Measurements from ENCODE around the gene BRINP1. TPM values are rescaled to one million over a fixed set of nuclear protein-coding genes. Genes with fewer than 3 reads are reported as not detected.
A peak's percentile ranks its signal among the peaks of the same experiment; 100 is the strongest.

Gene BRINP1
- total and polyA plus RNA-seq, 2 experiments from 2014 or later: 13.4 to 33.5 TPM

GRCh38 chr9:119284118-119284517, 85.1 kb downstream of the BRINP1 start:
- Histone ChIP-seq H3K4me3 (peak overlapping the region; percentile 43), H3K4me1 (ENCODE audit: insufficient read depth) (peaks cover 57% of the 10 kb centered on the region), H3K4me2 (peak overlapping the region; percentile 70), H2AFZ (no peak overlapping the region), H3K9me2 (ENCODE audit: insufficient read depth) (no peaks in the 10 kb centered on the region), H3K79me2 (replicated peaks; ENCODE audit: insufficient read depth) (peaks cover 46% of the 10 kb centered on the region), H3K27ac (ENCODE audit: low read depth) (peak overlapping the region; percentile 95; the same call in 1 of the 2 replicates), H3F3A (replicated peaks; ENCODE audit: low read depth) (peaks cover 9% of the 10 kb centered on the region; the same call in 1 of the 2 replicates), H4K20me1 (replicated peaks; ENCODE audit: insufficient read depth) (no peaks in the 10 kb centered on the region), H3K36me3 (ENCODE audit: insufficient read depth) (no peaks in the 10 kb centered on the region), H3K27me3 (ENCODE audit: insufficient read depth) (no peaks in the 10 kb centered on the region)
- Mint-ChIP-seq H3K9me3 (no peaks in the 10 kb centered on the region), H3K4me1 (peaks cover 75% of the 10 kb centered on the region), H3K4me3 (peak overlapping the region; percentile 67), H3K36me3 (ENCODE audit: low read depth) (0 out of 3 replicates have a peak, but pooled peaks cover 2% of the 10 kb centered on the region), H3K27me3 (ENCODE audit: insufficient read depth, low read depth, poor library complexity) (peaks cover 4% of the 10 kb centered on the region), H3K27ac (peak overlapping the region; percentile 68)
- TF ChIP-seq CTCF (conservative IDR thresholded peaks at IDR 0.05; ENCODE audit: low read depth in 2 of 2) (peak; percentile 70 to 76), STAT1 (IDR thresholded peaks at IDR 0.05; ENCODE audit: unreplicated experiment) (no peak)
- DNase-seq (ENCODE audit: low spot score) (peak; percentile 78), ATAC-seq (peak; percentile 79)

- H3K4me2 ChIP-seq: peak overlapping the region; percentile 70
- no peaks in the 10 kb centered on the region for H3K9me3 Mint-ChIP-seq
- peak overlapping the region; percentile 67 for H3K4me3 Mint-ChIP-seq
- H3K4me1 Mint-ChIP-seq: peaks cover 70% of the 10 kb centered on the region
- H3K4me1 ChIP-seq (ENCODE audit: insufficient read depth): peaks cover 53% of the 10 kb centered on the region
- H3F3A ChIP-seq (replicated peaks; ENCODE audit: low read depth): peaks cover 9% of the 10 kb centered on the region; the same call in 1 of the 2 replicates
- no peaks in the 10 kb centered on the region for H3K27me3 ChIP-seq (ENCODE audit: insufficient read depth)
- peak overlapping the region; percentile 90 for H3K27ac Mint-ChIP-seq
- H3K27me3 Mint-ChIP-seq (ENCODE audit: insufficient read depth, low read depth, poor library complexity): peaks cover 4% of the 10 kb centered on the region
- H4K20me1 ChIP-seq (replicated peaks; ENCODE audit: insufficient read depth): no peaks in the 10 kb centered on the region
- H3K36me3 Mint-ChIP-seq (ENCODE audit: low read depth): no peaks in the 10 kb centered on the region
- H3K36me3 ChIP-seq (ENCODE audit: insufficient read depth): no peaks in the 10 kb centered on the region
- no peak overlapping the region for H2AFZ ChIP-seq
- H3K4me3 ChIP-seq: peak overlapping the region; percentile 43
- peak; percentile 91 for ATAC-seq
- no peaks in the 10 kb centered on the region for H3K9me2 ChIP-seq (ENCODE audit: insufficient read depth)
- peaks cover 42% of the 10 kb centered on the region for H3K79me2 ChIP-seq (replicated peaks; ENCODE audit: insufficient read depth)
- peak overlapping the region; percentile 95 for H3K27ac ChIP-seq (ENCODE audit: low read depth)
- DNase-seq (ENCODE audit: low spot score): peak; percentile 84
- no peak for TF ChIP-seq REST (IDR thresholded peaks at IDR 0.05; ENCODE audit: unreplicated experiment)
- peak; percentile 32; the same call in 1 of the 2 replicates for TF ChIP-seq CREB1 (CRISPR knock-in tag; IDR thresholded peaks at IDR 0.05; ENCODE audit: low read depth)
- peak; percentile 38; the same call in 1 of the 2 replicates for TF ChIP-seq POLR2AphosphoS5 (IDR thresholded peaks at IDR 0.05; ENCODE audit: low read depth)
- no peak for TF ChIP-seq EZH2phosphoT487 (IDR thresholded peaks at IDR 0.05; ENCODE audit: unreplicated experiment)
- no peak for TF ChIP-seq ZNF462 (CRISPR knock-in tag; IDR thresholded peaks at IDR 0.05)
- TF ChIP-seq JUNB (IDR thresholded peaks at IDR 0.05; ENCODE audit: unreplicated experiment): no peak
- no peak for TF ChIP-seq STAT1 (IDR thresholded peaks at IDR 0.05; ENCODE audit: unreplicated experiment)
- TF ChIP-seq ZNF114 (CRISPR knock-in tag; IDR thresholded peaks at IDR 0.05): no peak
Observed at GRCh38 chr9:119283078-119283794, 86.0 kb downstream of the BRINP1 start.
